Stomach (tissue), 9 donors: ENCODE data around the gene HAUS6. TPM values are rescaled to one million over a fixed set of nuclear protein-coding genes. Genes with fewer than 3 reads are reported as not detected.
A peak's percentile ranks its signal among the peaks of the same experiment; 100 is the strongest.

Source experiments
- DNase-seq, 2 donors: peaks; one replicate each; pipeline versions ENCODE4 v3.0.0 to v3.0.0-alpha.2; 2013 to 2019
- H3K27ac ChIP-seq, 5 donors: fragments of 200-600 bp in 4 of 5; sonication (generic) in 4 of 5; one replicate each; pipeline ENCODE4 v1.5.1; 2013 to 2019; ENCODE audit warnings: mild to moderate bottlenecking in 1 of 5, moderate library complexity in 1 of 5
- H3K27me3 ChIP-seq, 3 donors: fragments of 200-600 bp; sonication (generic); one replicate each; pipeline ENCODE4 v1.5.1; 2017 to 2019; ENCODE audit warnings: mixed run types in 1 of 3
- H3K36me3 ChIP-seq, 4 donors: fragments of 200-600 bp; sonication (generic); 1 replicate in 3 of 4; 2 replicates in 1 of 4; pipeline ENCODE4 v1.5.1; 2016 to 2019
- H3K4me1 ChIP-seq, 4 donors: fragments of 200-600 bp; sonication (generic); one replicate each; pipeline ENCODE4 v1.5.1; 2016 to 2019
- H3K4me3 ChIP-seq, 4 donors: fragments of 200-600 bp; sonication (generic) in 3 of 4; one replicate each; pipeline ENCODE4 v1.5.1; 2016 to 2019; ENCODE audit warnings: mild to moderate bottlenecking in 1 of 4
- H3K9me3 ChIP-seq, 4 donors: fragments of 200-600 bp; sonication (generic); one replicate each; pipeline ENCODE4 v1.5.1; 2016 to 2019
- EP300 ChIP-seq: sonication (generic); formaldehyde crosslinking; IDR thresholded peaks from one replicate; pipeline ENCODE4 v1.6.1; 2017; ENCODE audit warnings: antibody characterized with exemption
- POLR2A ChIP-seq, 4 donors: fragments of 450-650 bp; IDR thresholded peaks; one replicate each; pipeline ENCODE4 v1.6.1; 2016; ENCODE audit warnings: antibody characterized with exemption in 4 of 4, control low read depth in 2 of 4, mild to moderate bottlenecking in 1 of 4, moderate library complexity in 1 of 4
- POLR2AphosphoS5 ChIP-seq, 3 donors: sonication (generic); formaldehyde crosslinking; IDR thresholded peaks; one replicate each; pipeline ENCODE4 v1.6.1; 2016; ENCODE audit warnings: antibody characterized with exemption in 3 of 3
- WGBS, 5 donors: extraction: QIAGEN DNeasy Blood & Tissue Kit in 3 of 5; methylation state at CpG; one replicate each; pipeline versions ENCODE4 v1.1.5 to v1.1.7; 2013 to 2018; 5-methylcytosine and 5-hydroxymethylcytosine counted together
- intact Hi-C: fragments of 100-400 bp; cut with DNase I; formaldehyde crosslinking; loops from one replicate; pipeline ENCODE4 v1.15.1; 2023; ENCODE audit warnings: low total_unique reads
- polyA plus RNA-seq, 3 donors: library from polyadenylated mRNA; stranded (reverse); fragments of 200-250 nt; gene quantifications; one replicate each; pipeline ENCODE4 v1.2.3, GENCODE V29; 2013
- total RNA-seq, 5 donors: library from RNA; depleted of rRNA; stranded (reverse); fragments of >200 nt; gene quantifications; one replicate each; pipeline versions ENCODE4 v1.1.0 to v1.2.3, GENCODE V29; 2014 to 2016
- TF ChIP-seq, protein P1 (sequence below), 7 experiments: fragments of 450-650 bp in 4 of 7; fragments of 200-600 bp in 3 of 7; sonication (generic) in 3 of 7; IDR thresholded peaks; one replicate each; pipeline ENCODE4 v1.5.1; 2016 to 2019; ENCODE audit warnings: antibody characterized with exemption in 7 of 7, control low read depth in 2 of 7, mild to moderate bottlenecking in 1 of 7
- donor health status: healthy with polysubstance abuse.
- donor health status: Bipolar disorder and iron deficiency.
- donor health status: healthy.

HAUS6 gene
- total and polyA plus RNA-seq, 8 donors = 1.7 to 32.1 (median 3.5) TPM

DNA sequence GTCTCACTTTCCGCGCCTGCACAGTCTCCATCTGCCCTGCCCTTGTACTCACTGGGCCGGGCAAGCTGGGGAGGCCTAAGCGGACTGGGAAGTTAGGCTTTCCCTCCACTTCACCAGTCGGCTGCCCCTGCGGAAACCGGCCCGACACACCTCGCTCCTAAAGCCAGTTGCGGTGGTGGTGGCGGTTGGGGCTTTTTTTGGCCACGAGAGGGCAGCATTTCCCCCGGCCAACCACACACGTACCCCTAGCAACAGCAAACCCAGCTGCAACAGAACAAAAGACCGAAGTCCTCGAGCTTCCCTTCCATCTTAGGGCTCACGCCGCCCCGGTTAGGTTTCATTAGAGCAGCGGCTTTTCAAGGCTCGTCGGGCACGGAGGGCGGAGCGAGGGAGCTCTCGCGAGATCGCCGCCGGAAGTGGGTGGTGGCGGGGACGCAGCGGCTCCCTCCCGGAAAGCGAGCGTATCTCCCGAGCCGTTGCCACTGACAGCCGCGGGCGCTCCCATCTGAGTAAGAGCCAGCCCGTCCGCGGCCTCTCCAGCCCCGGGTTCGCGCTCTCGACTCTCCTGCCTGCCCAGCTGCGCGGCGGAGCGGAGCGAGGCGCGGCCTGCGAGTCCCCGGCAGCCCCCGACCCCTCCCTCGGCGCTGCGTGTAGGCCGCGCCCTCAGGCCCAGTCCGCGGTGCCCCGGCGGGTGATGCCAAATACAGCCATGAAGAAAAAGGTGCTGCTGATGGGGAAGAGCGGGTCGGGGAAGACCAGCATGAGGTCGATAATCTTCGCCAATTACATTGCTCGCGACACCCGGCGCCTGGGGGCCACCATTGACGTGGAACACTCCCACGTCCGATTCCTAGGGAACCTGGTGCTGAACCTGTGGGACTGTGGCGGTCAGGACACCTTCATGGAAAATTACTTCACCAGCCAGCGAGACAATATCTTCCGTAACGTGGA, 53.5 kb downstream of the HAUS6 start, which contains the start of gene RRAGA:
TSS of gene RRAGA (plus strand) at position 462 of the 951 bp plus-strand sequence. CDS start at position 695, 233 bp downstream.
- no peak for TF ChIP-seq EP300
- peak in 2 of 4 donors; percentile 47 to 50 for TF ChIP-seq POLR2A (IDR thresholded peaks at IDR 0.05)
- TF ChIP-seq, protein P1, sequence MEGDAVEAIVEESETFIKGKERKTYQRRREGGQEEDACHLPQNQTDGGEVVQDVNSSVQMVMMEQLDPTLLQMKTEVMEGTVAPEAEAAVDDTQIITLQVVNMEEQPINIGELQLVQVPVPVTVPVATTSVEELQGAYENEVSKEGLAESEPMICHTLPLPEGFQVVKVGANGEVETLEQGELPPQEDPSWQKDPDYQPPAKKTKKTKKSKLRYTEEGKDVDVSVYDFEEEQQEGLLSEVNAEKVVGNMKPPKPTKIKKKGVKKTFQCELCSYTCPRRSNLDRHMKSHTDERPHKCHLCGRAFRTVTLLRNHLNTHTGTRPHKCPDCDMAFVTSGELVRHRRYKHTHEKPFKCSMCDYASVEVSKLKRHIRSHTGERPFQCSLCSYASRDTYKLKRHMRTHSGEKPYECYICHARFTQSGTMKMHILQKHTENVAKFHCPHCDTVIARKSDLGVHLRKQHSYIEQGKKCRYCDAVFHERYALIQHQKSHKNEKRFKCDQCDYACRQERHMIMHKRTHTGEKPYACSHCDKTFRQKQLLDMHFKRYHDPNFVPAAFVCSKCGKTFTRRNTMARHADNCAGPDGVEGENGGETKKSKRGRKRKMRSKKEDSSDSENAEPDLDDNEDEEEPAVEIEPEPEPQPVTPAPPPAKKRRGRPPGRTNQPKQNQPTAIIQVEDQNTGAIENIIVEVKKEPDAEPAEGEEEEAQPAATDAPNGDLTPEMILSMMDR (IDR thresholded peaks at IDR 0.05) = peak in 6 of 7 experiments; percentile 43 to 91 (median 75)
- peak; percentile 87 to 97 (median 92) for TF ChIP-seq POLR2AphosphoS5 (IDR thresholded peaks at IDR 0.05)
- 0% methylated on average over 23 to 82 of the region's 82 CpGs for WGBS, 5 donors

DNA sequence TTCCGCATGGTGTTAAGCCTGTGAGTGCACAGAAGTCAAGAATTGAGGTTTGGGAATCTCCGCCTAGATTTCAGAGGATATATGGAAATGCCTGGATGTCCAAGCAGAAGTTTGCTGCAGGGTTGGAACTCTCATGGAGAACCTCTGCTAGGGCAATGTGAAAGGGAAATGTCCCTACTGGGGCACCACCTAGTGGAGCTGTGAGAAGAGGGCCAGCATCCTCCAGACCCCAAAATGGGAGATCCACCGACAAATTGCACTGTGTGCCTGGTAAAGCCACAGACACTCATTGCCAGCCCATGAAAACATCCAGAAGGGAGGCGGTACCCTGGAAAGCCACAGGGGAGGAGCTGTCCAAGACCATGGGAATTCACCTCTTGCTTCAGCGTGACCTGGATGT, 66.1 kb downstream of the HAUS6 start:
- Histone ChIP-seq H3K27me3 (no peaks in the 10 kb centered on the region), H3K4me1 (no peaks in the 10 kb centered on the region), H3K4me3 (no peak overlapping the region), H3K36me3 (no peaks in the 10 kb centered on the region), H3K9me3 (no peaks in the 10 kb centered on the region), H3K27ac (no peak overlapping the region)
- no peak for DNase-seq
- 94 to 99% (median 98%) methylated on average over 5 of the region's 5 CpGs for WGBS, 5 donors
- TF ChIP-seq POLR2AphosphoS5 (IDR thresholded peaks at IDR 0.05) = no peak
- intact Hi-C loops = no loop called here

More for the DNA sequence above, 53.5 kb downstream of the HAUS6 start, which contains the start of gene RRAGA:
- H3K27me3 ChIP-seq = no peaks in the 10 kb centered on the region
- H3K9me3 ChIP-seq = no peaks in the 10 kb centered on the region
- H3K36me3 ChIP-seq = peaks cover 0 to 7% (median 0%) of the 10 kb centered on the region in 4 donors
- peak within 1 kb of the TSS; percentile 76 to 95 (median 90) for H3K4me3 ChIP-seq
- peak; percentile 96 to 98 for DNase-seq
- H3K27ac ChIP-seq = peak within 1 kb of the TSS; percentile 94 to 96 (median 95)
- H3K4me1 ChIP-seq = peaks cover 29 to 44% (median 40%) of the 10 kb centered on the region in 4 donors
- intact Hi-C loops = no loop called here

DNA sequence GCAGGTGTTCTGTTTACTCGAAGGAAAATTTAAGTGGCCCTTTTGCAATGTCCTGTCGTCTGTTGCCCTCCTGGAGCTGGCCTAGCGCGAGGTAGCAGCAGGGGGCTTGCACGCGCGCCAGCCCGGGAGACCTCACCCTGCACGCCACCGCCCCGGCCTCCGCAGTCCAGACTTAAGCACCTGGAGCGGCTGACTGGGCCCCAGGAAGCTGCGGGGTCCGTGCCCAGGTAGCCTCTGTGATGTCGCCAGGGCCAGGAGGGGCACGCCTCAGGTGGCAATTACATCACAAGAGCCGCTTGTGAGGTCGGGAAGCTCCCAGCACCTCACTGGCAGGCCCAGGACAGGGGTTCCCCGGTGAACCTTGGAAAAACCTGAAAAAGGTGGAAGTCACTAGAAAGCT, 69.7 kb downstream of the HAUS6 start, which contains the start of gene SAXO1:
TSS of gene SAXO1 (minus strand) at position 195 of the 400 bp plus-strand sequence. CDS start 301 bp downstream, outside the sequence.
- H3K27me3 ChIP-seq = peaks cover 0 to 3% (median 0%) of the 10 kb centered on the region in 3 donors
- no peak for DNase-seq
- H3K9me3 ChIP-seq = no peaks in the 10 kb centered on the region
- no peak within 1 kb of the TSS for H3K27ac ChIP-seq
- no peak within 1 kb of the TSS for H3K4me3 ChIP-seq
- WGBS, 5 donors = 33 to 81% (median 75%) methylated on average over 1 to 20 of the region's 20 CpGs
- no peaks in the 10 kb centered on the region for H3K36me3 ChIP-seq
- intact Hi-C loops = loop anchor here (5.0 kb wide), 1 partner anchor 781 kb away; no protein-coding TSS in a partner anchor
- TF ChIP-seq EP300 (no peak), POLR2AphosphoS5 (IDR thresholded peaks at IDR 0.05) (no peak)
- TF ChIP-seq, protein P1 (IDR thresholded peaks at IDR 0.05) = no peak
- peaks cover 0 to 12% (median 0%) of the 10 kb centered on the region in 4 donors for H3K4me1 ChIP-seq

DNA sequence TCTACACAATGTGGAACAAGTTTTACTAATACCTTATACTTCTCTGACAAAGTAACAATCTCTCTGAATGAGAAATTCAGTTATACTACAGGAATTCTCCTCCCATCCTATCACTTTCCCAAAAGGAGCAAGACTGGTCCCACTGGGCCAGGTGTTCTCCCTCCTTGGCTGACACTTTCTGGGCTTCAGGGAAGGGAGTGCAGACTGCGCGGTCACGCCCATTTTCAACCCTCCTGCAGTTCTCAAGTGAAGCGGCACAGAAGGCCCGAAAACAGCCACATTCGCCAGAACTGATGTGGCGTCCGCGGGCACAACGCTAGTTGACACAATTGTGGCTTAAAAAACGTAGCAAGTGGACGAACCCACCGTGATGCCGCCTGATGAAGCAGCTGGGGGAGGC, 70.3 kb downstream of the HAUS6 start:
- Histone ChIP-seq H3K4me1 (peaks cover 0 to 12% (median 0%) of the 10 kb centered on the region in 4 donors), H3K4me3 (no peak overlapping the region), H3K9me3 (no peaks in the 10 kb centered on the region), H3K27me3 (peaks cover 0 to 3% (median 0%) of the 10 kb centered on the region in 3 donors), H3K36me3 (no peaks in the 10 kb centered on the region), H3K27ac (no peak overlapping the region)
- WGBS, 5 donors = 48 to 73% (median 62%) methylated on average over 14 of the region's 14 CpGs
- TF ChIP-seq POLR2AphosphoS5 (IDR thresholded peaks at IDR 0.05) (no peak), EP300 (no peak), POLR2A (IDR thresholded peaks at IDR 0.05) (no peak)
- TF ChIP-seq, protein P1 (IDR thresholded peaks at IDR 0.05) = no peak
- DNase-seq = peak in 1 of 2 donors; percentile 50
- intact Hi-C loops = loop anchor here (5.0 kb wide), 1 partner anchor 780 kb away; no protein-coding TSS in a partner anchor
